ENCODE results near the gene FAM120C.

- TF ChIP-seq POLR2AphosphoS5 (IDR thresholded peaks at IDR 0.05; ENCODE audit: low read depth, low read length) (no peak), POLR2A (IDR thresholded peaks at IDR 0.05; ENCODE audit: low read depth, low read length) (no peak)
Measured at GRCh38 chrX:54049801-54050200, 133.3 kb downstream of the FAM120C start.

Data from GM12892 (cell line).